ENCODE data around the gene ADARB2. TPM values are rescaled to one million over a fixed set of nuclear protein-coding genes. Genes with fewer than 3 reads are reported as not detected.

The ADARB2 gene
- total RNA-seq, 1 donor from 2014 or later, result not detected

DNA sequence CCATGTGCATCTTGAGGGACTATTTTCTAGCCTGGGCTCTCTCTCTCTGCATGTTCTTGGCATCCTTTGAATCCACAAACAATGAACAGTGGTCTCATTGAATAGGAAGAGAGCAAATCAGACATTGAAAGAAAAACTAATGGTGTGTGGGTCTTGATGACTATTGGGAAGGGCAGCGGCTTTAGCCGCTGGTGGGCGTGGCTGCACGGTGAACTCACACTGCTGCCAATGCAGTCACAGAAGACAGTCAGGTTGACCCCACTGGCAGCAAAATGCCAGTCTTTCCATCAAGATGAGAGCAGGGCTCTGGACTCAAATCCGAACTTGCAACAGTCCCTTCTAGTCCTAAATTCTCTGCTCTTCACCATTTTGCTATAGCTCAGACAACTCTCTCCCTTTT lies 91.0 kb downstream of the ADARB2 start:
- TF ChIP-seq, protein P1, sequence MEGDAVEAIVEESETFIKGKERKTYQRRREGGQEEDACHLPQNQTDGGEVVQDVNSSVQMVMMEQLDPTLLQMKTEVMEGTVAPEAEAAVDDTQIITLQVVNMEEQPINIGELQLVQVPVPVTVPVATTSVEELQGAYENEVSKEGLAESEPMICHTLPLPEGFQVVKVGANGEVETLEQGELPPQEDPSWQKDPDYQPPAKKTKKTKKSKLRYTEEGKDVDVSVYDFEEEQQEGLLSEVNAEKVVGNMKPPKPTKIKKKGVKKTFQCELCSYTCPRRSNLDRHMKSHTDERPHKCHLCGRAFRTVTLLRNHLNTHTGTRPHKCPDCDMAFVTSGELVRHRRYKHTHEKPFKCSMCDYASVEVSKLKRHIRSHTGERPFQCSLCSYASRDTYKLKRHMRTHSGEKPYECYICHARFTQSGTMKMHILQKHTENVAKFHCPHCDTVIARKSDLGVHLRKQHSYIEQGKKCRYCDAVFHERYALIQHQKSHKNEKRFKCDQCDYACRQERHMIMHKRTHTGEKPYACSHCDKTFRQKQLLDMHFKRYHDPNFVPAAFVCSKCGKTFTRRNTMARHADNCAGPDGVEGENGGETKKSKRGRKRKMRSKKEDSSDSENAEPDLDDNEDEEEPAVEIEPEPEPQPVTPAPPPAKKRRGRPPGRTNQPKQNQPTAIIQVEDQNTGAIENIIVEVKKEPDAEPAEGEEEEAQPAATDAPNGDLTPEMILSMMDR (IDR thresholded peaks at IDR 0.05), result no peak
- H3K9me3 ChIP-seq, result no peaks in the 10 kb centered on the region
- no peak overlapping the region for H3K4me3 ChIP-seq
- intact Hi-C loops (cut with DNase I), result no loop called here
- H3K27ac ChIP-seq, result no peak overlapping the region
- no peaks in the 10 kb centered on the region for H3K4me1 ChIP-seq
- no peaks in the 10 kb centered on the region for H3K36me3 ChIP-seq
- no peaks in the 10 kb centered on the region for H3K27me3 ChIP-seq
- DNase-seq (ENCODE audit: low spot score in 2 of 2), result no peak

DNA sequence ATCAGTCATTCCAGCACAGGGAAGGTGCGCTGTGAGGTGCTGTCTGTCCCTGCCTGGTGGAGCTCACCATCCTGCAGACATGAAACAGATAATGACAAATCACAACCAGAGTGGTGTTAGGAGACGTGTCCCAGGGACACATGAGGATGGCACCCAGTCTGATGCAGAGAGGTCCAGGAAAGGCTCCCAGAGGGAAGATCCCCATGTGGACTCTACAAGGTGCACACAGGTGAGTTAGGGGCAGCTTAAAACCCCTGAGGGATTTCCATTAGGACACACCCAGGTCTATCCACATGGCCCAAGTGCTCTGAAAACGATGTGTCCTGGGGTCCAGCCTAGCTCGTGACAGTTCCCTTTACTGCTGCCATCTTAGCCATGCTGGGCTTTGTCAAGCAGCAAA lies 91.4 kb downstream of the ADARB2 start:
- H3K36me3 ChIP-seq, result no peaks in the 10 kb centered on the region
- no peaks in the 10 kb centered on the region for H3K4me1 ChIP-seq
- no peaks in the 10 kb centered on the region for H3K9me3 ChIP-seq
- no peaks in the 10 kb centered on the region for H3K27me3 ChIP-seq
- H3K4me3 ChIP-seq, result no peak overlapping the region
- intact Hi-C loops (cut with DNase I), result no loop called here
- no peak overlapping the region for H3K27ac ChIP-seq
- TF ChIP-seq, protein P1 (IDR thresholded peaks at IDR 0.05), result no peak
- no peak for DNase-seq (ENCODE audit: low spot score in 2 of 2)

DNA sequence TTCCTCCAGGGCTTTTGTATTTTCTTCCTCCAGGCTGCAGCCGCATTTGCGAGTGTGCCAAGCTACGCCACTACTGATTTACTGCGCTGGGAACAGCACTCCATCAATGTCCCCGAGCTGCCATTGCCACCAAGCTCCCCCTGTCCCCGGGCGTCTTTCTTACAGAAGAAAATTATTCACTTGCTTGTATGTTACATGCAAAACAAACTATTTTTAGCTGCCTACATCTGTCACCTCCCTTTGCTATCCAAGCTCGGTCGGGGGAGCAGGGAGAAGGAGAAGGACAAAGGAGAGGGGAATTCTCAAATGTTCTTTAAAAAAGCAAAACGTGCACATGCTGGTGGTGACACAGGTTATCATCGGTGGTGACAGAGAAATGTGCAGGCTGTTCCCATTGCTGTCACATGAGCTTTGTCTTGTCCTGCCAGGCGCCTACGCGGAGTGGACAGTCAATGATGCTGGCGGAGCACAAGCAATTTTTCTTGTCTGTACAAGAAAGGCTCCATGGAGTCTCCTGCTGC lies 93.1 kb downstream of the ADARB2 start:
- no peak overlapping the region for H3K4me3 ChIP-seq
- H3K27ac ChIP-seq, result no peak overlapping the region
- no peaks in the 10 kb centered on the region for H3K27me3 ChIP-seq
- no peaks in the 10 kb centered on the region for H3K36me3 ChIP-seq
- TF ChIP-seq, protein P1 (IDR thresholded peaks at IDR 0.05), result no peak
- no peaks in the 10 kb centered on the region for H3K4me1 ChIP-seq
- intact Hi-C loops (cut with DNase I), result no loop called here
- DNase-seq (ENCODE audit: low spot score in 2 of 2), result no peak
- no peaks in the 10 kb centered on the region for H3K9me3 ChIP-seq

DNA sequence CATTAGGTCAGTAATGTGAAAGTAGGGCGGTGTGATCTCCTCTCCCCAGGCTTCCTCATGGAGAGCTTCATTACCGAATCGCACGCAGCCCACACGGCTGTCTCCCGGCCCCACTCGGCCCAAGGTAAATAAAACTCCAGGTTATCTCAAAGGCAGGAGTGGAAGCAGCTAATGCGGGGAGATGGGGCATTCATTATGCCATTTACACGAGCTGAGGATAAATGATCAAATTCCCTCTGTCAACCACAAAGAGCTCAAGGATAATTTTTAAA lies 93.5 kb downstream of the ADARB2 start:
- Histone ChIP-seq H3K36me3 (no peaks in the 10 kb centered on the region), H3K27ac (no peak overlapping the region), H3K27me3 (no peaks in the 10 kb centered on the region), H3K4me3 (no peak overlapping the region), H3K9me3 (no peaks in the 10 kb centered on the region), H3K4me1 (no peaks in the 10 kb centered on the region)
- TF ChIP-seq, protein P1 (IDR thresholded peaks at IDR 0.05), result no peak
- intact Hi-C loops (cut with DNase I), result no loop called here
- no peak for DNase-seq (ENCODE audit: low spot score in 2 of 2)

DNA sequence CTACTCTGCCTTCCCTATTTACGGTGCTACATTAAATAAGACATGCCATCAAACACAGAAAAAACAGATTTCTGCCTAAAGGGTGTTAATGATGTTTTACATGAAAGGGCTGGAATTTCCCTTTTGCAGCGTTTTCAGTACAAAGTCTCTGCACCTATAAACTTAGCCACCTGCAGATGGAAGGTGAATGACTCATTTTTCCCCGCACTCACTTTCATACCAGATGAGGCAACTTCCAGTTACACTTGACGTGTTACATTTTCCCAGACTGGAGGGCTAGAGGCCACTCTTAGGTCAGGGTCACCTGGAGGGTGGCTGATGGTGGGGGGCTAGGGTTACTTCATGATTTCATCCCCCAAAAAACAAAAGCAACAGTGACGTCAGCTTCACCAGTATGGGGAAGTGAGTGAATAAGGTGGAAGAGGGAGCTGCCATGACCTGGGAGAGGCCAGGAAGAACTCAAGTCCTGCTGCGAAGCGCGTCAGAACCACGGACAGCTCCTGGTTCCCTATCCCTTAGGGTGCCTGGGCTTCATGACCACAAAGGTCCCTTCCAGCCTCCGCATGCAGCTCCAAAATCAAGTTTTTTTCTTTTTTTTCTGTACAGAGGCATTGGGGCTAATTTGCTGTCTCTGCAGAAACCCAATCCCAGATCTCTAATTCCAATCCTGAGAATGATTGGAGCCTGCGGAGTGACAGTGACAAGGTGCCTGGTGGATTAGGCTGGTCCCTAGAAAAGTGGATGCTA lies 94.0 kb downstream of the ADARB2 start:
- no peaks in the 10 kb centered on the region for H3K4me1 ChIP-seq
- no peak for DNase-seq (ENCODE audit: low spot score in 2 of 2)
- H3K27me3 ChIP-seq, result no peaks in the 10 kb centered on the region
- H3K27ac ChIP-seq, result no peak overlapping the region
- intact Hi-C loops (cut with DNase I), result no loop called here
- no peaks in the 10 kb centered on the region for H3K9me3 ChIP-seq
- TF ChIP-seq, protein P1 (IDR thresholded peaks at IDR 0.05), result no peak
- H3K36me3 ChIP-seq, result no peaks in the 10 kb centered on the region
- no peak overlapping the region for H3K4me3 ChIP-seq

All from ascending aorta (tissue), 2 donors.